Thyroid gland (tissue), 4 donors: ENCODE data around the gene CCDC81.

Experiments used
- CTCF ChIP-seq, 6 experiments: fragments of 200-600 bp in 3 of 6; fragments of 450-650 bp in 3 of 6; sonication (generic) in 3 of 6; IDR thresholded peaks; one replicate each; pipeline ENCODE4 v1.5.1; 2016 to 2019; ENCODE audit warnings: antibody characterized with exemption in 6 of 6, mild to moderate bottlenecking in 2 of 6, inconsistent platforms in 1 of 6, moderate library complexity in 1 of 6
- POLR2A ChIP-seq, 2 donors: fragments of 450-650 bp; IDR thresholded peaks; one replicate each; pipeline ENCODE4 v1.6.1; 2017; ENCODE audit warnings: antibody characterized with exemption in 2 of 2, mild to moderate bottlenecking in 2 of 2, moderate library complexity in 1 of 2

- no peak for TF ChIP-seq CTCF (IDR thresholded peaks at IDR 0.05)
- no peak for TF ChIP-seq POLR2A (IDR thresholded peaks at IDR 0.05)
Measured at GRCh38 chr11:86458294-86459001, 83.8 kb downstream of the CCDC81 start.
